GM21576 (cell line): ENCODE measurements around the gene ABTB2.
A peak's percentile ranks its signal among the peaks of the same experiment; 100 is the strongest.

ENCODE experiments used
- ATAC-seq: cut with Tn5 transposase; IDR thresholded peaks from one replicate; pipeline ENCODE4 v1.9.1; 2021; ENCODE audit warnings: mild to moderate bottlenecking, moderate library complexity; ENCODE audit not compliant: unreplicated experiment

Gene ABTB2

DNA sequence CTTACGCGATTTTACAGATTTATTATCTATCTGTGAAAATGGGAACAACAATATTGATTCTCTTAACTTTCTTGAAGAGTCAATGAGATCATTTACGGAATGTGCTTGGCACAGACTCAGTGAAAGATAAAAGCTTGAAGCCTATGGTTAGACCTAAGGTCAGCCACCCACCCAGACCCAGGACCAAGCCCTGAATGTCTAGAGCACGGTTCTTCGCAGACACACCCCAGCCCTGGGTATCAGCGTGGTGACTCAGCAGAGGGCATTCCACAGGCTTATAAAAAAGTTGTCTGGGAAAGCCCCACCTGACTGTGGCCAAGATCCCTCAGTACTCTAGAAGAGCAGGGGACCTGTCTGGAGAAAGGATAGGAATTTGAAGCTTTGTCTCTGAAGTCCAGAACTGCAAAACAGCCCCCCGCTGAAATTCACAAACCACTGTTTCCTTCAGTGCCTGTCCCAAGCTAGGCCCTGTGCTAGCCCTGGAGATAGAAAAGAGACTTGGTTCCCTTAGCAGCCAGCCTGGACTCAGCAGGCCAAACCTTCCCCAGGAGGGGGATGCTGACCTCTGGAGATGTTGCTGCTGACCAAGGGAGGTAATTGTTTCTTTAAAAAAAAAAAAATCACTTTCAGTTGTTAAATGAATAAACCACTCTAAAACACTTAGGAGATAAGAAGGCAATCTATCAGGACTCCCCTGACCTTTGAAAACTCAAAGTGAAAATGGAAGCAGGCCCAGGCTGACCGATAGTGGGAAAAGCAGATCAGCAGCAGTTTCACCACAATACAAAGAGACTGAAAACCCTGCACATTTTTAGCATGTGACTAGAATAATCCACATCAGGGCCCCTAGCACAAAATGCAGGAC is 114.0 kb downstream of the ABTB2 start:
- peak; percentile 72 for ATAC-seq

DNA sequence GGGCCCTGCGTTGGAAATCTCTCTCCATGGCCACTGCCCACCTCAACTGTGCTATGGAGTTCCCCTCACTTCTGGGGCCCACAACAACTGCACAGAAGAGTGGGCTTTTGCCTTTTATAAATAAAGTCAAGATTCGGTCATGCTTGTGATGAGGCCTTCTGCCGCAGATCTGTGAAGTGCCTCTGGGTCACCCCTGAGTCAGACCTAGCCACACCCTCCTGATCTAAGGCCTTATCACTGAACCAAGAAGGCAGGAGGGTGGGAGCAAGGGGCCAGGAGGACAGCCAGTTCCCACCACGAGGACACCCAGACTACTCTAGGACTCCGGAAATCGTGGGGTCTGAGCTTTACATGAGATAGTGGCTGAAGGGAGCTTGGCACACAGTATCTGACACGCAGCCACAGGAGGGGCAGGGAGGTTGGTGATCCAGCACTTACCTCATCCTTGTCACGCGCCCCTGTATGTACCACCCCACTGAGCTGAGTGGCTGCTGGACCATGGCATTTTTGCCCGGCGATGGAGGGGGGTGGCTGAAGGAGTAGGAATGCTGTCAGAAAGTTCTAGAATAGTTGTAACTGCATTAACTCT is 115.7 kb downstream of the ABTB2 start:
- ATAC-seq, result no peak

DNA sequence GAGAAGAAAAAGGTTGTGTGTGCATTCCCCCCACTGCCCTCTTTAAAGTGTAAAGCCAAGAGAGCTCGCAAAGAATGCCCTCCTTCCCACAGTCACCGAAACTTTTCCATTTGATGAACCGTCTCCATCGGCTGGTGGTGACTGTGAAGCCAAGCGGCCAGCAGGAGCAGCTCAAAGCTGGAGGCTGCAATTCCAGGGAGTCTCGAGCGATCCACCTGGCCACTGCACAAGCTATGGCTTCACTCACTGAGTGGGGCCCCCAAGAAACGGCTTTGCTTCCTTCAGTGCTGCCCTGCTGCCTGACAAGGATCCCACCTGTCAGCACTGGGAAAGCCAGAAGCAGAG is 117.7 kb downstream of the ABTB2 start:
- ATAC-seq, result no peak

DNA sequence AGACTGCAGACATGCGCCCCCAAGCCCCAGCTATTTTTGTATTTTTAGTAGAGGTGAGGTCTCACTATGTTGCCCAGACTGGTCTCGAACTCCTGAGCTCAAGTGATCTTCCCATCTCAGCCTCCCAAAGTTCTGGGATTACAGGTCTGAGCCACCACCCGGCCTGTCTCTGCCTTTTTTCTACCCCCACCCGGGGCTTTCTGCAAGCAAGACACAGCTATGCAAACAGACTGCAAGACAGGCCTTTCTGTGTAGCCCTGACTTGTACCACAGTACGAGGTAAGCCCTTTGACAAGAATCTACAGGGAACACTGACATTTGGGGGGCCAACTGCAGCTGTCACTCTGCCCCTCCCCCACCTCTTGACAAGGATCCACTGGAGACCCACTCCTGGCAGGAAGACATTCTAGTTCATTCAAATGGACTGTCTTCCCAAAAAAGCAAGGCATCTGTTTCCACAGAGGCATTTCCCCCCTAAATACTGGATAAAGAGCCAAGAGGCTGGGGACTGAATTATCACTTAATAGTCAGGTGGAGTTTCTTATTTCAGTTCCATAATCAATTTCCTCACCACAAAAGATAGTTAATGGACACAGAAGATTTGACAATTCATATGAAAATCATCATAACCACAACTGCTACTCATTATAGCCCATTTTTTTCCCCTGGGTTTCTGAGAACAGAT is 118.2 kb downstream of the ABTB2 start:
- no peak for ATAC-seq

DNA sequence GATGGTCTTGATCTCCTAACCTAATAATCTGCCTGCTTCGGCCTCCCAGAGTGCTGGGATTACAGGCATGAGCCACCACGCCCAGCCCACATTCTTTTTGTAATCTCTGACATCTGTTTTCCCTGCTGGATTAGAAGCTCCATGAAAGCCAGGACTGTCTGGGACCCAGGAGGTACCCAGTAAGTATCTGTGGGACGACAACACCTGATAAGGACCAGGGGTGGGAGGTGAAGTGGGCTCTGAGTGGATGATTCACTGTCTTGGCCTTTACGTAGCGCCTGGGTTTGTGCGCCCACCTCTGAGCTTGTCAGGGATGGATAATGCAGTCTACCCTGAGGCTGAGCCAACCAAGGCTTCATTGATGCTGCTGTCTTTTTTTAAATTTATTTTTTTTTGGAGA is 118.8 kb downstream of the ABTB2 start:
- ATAC-seq, result no peak

DNA sequence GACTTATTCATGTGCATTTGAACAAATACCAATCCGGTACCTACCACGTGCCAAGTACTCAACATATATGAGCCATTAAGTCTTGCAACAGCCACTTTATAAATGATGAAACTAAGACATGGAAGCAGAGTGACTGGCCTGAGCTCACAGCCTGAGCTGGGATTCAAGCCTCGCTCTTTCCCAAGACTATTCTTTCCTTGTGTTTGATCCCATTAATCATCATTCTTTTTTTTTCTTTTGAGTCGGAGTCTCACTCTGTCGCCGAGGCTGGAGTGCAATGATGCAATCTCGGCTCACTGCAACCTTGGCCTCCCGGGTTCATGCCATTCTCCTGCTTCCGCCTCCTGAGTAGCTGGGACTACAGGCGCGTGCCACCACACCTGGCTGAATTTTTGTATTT is 119.3 kb downstream of the ABTB2 start:
- no peak for ATAC-seq

DNA sequence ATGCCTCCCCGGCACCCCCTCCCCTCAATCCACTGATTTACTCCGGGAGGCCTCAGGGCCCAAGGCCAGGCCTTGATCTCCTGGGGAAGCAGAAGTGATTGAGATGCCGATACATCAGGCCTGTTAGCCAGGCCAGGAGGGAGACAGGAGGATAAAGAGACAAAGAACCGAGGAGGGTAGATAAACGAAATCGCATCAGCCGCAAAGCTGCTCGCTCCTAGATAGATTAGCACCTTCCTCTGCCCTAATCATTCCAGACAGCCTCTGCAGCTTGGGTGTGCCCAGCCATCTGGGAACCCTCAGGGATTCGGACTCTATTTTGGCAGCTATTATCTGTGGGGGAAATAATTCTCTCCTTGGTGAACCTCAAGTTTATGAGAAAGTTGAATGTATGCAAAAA is 121.2 kb downstream of the ABTB2 start:
- ATAC-seq, result no peak

DNA sequence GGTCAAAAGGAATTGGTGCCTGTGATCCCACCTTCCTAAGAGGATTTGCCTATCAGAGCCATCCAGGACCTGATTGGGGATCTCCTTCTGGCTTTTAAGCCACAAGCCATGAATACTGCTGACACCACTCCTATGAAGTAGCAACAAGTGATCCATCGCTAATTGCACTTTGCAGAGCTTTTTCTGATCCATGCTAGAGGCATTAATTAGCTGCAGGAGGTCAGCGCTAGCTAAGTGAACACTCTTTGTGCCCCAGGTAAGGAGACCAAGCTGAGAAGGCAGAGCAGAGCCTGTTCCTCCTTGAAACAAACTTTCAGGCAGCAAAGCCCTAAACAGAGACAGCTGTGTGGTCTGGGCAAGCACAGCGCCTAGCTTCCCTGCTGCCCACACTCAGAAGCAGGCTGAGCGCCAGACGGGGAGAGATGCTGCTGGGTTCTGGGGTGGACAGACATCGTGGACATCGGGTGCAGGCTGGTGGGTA is 122.2 kb downstream of the ABTB2 start:
- no peak for ATAC-seq

DNA sequence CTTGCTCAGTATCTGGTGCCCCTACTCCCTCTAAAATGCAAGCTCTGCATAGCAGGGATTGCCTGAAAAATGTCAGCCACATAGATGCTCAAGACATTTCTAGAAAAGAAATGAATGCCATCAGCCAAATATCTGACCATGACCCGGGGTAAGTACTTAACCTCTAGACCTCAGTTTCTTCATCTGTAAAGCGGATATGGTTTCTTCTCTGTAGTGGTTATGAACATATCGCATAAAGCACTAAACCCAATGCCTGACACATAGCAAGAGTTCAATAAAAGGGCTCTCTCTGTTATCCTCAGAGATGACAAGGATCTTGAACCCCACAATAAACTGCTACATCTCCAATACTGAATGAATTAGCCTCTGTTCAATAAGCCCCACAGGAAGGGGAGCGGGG is 122.6 kb downstream of the ABTB2 start:
- ATAC-seq, result no peak

DNA sequence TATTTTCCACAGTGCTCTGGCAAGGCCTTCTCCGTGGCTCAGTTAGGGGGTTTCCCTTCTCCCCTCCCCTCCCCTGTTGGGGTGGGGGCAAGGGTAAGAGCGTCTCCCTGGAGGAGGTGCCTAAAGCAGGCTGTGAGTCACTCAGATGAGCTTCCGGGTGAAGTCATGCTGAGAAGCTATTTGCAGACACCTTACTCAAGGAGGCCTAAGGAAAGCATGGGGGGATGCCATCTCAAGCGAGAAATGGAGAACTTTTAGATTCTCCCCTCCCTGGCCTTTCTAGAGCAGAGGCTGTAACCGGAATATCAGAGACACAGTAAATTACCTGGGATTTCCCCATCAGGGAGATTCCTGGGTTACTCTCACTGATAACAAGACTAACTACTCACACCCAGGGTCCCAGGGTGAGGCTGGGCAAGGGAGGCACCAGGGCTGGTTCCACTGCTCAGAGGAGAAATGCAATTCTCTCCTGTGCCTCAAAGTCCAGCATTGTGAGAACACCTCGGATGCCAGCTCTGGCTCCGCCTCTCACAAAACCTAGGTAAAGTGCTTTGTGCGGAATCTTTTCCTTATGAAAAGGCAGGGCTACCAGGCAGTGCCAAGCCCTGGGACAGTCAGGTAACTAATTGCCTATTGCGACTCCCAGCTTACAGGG is 123.6 kb downstream of the ABTB2 start:
- ATAC-seq, result peak; percentile 81

DNA sequence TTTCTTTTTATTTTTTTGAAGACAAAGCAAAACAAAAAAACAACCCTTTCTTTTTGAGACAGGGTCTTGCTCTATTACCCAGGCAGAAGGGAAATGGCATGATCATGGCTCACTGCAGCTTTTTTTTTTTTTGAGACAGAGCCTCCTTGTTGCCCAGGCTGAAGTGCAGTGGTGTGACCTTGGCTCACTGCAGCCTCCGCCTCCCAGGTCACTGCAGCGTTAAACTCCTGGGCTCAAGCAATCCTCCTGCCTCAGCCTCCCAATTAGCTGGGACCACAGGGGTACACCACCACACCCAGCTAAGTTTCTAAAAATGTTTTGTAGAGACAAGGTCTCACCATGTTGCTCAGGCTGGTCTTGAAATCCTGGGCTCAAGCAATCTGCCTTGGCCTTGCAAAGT is 124.6 kb downstream of the ABTB2 start:
- no peak for ATAC-seq

DNA sequence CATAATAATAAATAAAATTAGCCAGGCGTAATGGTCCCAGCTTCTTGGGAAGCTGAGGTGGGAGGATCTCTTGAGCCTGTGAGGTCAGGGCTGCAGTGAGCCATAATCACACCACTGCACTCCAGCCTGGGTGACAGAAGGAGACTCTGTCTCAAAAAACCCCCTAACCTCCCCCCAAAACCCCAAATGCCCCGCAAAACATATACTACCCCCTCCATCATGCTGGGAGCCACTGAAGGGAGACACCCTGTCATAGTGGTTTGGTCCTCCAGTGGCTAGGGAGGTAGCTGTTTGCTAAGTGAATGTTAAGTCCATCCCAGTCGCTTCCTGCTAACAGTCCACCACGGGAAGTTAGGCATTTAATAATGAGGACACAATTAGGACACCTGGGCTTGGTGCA is 125.0 kb downstream of the ABTB2 start:
- no peak for ATAC-seq

DNA sequence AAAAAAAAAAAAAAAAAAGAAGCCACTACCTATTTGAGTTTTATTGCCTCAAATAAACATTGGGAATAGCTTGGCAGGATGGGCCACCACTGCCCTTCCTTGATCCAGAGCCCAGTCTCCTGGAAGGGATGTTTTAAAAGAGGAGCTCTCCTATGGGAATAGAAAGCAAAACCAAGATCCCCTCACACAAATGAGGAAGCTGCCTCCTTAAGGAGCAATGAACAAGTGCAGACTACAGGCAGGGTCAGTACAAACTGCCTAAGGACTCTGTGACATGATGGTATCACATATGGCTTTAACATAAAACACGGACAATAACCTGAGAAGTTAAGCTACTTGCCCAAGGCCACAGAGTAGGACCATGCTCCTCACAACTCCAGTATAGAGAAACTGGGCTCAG is 131.6 kb downstream of the ABTB2 start:
- ATAC-seq, result no peak

DNA sequence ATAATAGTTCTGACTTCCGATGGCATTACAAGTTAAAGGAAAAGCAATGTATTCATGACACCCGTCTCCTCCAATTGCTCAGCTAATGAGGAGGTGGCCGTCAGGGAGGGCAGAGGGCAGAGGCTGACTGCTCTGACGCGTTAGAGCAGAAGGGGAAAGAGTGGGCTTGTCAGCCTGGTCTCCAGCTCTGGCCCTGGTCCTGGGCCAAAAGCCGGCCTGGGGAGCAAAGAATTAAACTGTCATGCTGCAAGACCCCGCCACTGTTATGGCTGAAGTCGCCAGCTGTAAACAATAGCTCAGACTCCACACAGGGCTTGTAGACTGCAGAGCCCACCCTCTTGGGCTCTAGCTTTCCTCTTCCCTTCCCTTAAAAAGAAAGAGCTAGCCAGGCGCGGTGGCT is 132.7 kb downstream of the ABTB2 start:
- no peak for ATAC-seq

DNA sequence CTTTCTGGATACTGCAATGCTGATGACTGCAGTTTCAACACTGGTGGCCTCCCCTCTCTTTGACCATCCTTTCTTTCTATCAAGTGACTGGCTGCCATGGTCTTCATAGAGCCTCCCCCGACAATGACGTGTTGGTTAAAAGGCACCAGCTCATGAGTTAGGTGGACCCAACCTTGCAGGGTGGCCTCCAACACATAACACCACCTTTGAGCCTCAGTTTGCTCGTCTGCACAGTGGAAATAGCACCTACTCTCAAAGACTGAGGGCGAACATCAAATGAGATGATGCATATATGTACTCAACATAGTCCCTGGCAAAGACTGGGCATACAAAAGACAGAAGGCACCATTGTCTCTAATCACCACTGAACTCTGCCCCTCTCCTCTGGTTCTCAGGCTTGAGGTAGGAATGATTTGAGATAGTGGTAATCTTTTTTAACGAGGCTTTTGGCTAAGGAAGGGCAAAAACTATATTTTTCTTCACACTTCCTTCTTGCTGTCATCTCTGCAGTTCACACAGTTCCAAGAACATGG is 133.3 kb downstream of the ABTB2 start:
- no peak for ATAC-seq

DNA sequence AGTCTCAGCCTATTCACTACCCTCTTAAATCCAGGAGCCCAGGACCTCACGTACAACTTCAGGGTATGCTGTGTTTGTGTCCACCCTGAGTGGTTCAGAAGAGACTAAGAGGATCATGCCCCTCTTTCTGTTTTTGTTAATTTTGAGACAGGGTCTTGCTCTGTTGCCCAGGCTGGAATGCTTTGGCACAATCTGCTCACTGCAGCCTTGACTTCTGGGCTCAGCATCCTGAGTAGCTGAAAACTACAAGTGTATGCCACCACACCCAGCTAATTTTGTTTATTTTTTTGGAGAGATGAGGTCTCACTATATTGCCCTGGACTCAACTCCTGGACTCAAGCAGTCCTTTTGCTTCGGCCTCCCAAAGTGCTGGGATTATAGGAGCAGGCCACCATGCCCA is 133.9 kb downstream of the ABTB2 start:
- ATAC-seq, result no peak

DNA sequence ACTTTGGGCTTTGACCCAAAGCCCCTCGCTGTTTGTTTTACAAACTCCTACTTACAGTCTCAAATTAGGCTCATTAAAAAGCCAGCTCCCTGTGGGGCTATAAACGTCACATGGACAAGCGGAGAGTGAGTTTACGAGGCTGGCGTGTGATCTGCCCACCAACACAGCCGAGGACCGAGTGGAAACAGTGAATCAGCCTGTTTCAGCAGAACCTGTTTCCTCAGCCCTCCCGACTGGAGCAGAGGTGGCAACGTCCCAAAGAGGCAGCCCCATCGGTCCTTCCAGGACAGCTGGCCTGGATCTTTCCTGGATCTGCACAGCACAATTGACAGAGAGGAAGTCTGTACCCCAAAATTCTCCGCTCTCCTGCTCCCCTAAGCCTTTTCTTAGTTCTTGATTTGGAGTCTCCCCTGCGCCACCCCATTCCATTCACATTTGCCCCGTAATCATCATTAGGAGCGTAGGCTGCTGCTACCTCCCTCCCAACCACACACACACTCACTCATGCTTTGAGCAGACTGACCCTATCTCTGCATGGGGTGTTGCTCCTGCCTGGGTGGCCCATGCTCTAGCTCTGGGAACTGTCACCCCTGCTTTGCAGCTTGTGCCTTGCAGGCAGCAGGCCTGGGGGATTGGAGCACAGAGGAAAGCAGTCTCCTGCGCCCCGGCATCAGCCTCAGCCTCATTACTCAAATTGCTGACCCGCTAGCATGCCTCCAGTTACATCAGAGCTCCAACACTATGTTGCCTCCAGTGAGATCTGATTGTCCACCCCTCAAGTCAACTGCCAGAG is 134.6 kb downstream of the ABTB2 start:
- ATAC-seq, result no peak

DNA sequence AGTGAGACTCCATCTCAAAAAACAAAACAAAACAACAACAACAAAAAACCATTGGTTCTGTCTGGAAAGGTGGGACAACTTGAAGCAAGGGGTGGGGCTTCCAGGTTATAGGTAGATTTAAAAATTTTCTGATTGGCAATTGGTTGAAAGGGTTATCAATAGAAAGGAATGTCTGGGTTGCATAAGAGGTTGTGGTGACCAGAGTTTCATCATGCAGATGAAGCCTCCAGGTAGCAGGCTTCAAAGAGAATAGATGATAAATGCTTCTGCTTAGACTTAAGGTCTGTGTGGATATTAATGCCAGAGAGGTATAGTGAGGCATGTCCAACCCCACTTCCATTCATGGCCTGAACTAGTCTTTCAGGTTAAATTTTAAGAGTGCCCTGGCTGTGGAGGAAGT is 135.8 kb downstream of the ABTB2 start:
- ATAC-seq, result no peak

DNA sequence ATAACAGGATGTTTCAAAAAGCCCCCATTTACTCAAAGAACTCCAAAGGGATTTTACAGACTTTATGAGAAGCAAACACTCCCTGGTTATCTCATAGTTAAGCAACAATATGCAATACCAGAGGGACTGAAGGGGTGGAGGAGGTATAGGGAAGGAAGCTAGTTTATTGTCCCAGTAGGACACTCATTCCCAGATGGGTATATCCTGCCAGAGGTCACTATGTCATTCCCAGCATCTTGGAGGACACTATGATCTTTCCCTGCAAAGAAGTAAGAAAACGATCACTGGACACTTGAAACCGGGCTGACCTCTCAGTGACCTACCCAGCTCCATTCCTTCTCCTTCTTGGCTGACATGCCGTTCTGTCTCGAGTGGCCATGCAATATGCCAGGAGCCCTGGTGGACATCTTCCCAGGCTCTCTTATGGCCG is 137.9 kb downstream of the ABTB2 start:
- no peak for ATAC-seq

DNA sequence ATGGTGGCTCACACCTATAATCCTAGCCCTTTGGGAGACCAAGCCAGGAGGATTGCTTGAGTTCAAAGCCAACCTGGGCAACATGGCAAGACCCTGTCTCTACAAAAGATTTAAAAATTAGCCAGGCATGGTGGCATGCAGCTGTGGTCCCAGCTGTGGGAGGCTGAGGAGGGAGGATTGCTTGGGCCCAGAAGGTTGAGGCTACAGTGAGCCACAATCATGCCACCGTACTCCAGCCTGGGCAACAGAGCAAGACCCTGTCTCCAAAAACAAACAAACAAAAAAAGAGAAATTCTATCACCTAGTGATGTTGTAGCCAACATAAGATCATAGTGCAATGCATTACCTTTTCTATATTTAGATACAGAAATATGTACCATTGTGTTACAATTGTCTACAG is 138.5 kb downstream of the ABTB2 start:
- no peak for ATAC-seq
